GM12878 (cell line): Measurements from ENCODE around the gene KRT28. TPM values are rescaled to one million over a fixed set of nuclear protein-coding genes. Genes with fewer than 3 reads are reported as not detected.

ENCODE experiments used
- ATAC-seq: fragments of 200-7000 bp; cut with Tn5 transposase; 3 replicates; pipeline ENCODE4 v1.9.1; 2020; ENCODE audit warnings: mild to moderate bottlenecking, moderate library complexity
- BruUV-seq: library from RNA; stranded (reverse); fragments of 400-500 nt; replicated peaks from 2 replicates; lab custom pipeline; 2021; lab: Mats Ljungman, UMichigan
- CTCF ChIA-PET: fragments of 300-600 bp; sonication (Branson Sonifier 250); formaldehyde crosslinking; extraction: SDS; loops from one replicate; lab custom pipeline; 2021; ENCODE audit warnings: inconsistent platforms; lab: Yijun Ruan, JAX
- POLR2A ChIA-PET: fragments of 350-600 bp; formaldehyde crosslinking; extraction: SDS; loops from one replicate; lab custom pipeline; 2021; ENCODE audit warnings: inconsistent platforms; lab: Charles Lee
- RAD21 ChIA-PET: fragments of 300-600 bp; sonication (Branson Sonifier 250); formaldehyde crosslinking; loops from one replicate; lab custom pipeline; 2023; ENCODE audit warnings: antibody characterized with exemption; ENCODE audit not compliant: unreplicated experiment; lab: Charles Lee
- SMC1A ChIA-PET: fragments of 300-600 bp; sonication (Branson Sonifier 250); formaldehyde crosslinking; loops from one replicate; lab custom pipeline; 2023; ENCODE audit not compliant: unreplicated experiment, uncharacterized antibody; lab: Charles Lee
- DNase-seq: peaks from one replicate; pipeline ENCODE4 v3.0.0-alpha.2; 2011; ENCODE audit warnings: low read depth, low spot score
- FAIRE-seq: peaks from 3 replicates; lab custom pipeline; 2011; peaks lifted over from hg19 to GRCh38; lab: Jason Lieb, UNC
- H2AFZ ChIP-seq: 2 replicates; pipeline ENCODE4 v1.6.0; 2011; ENCODE audit warnings: low read depth, low read length, control low read depth; ENCODE audit not compliant: control insufficient read depth
- H3K27ac ChIP-seq: 2 replicates; pipeline ENCODE4 v1.5.1; 2011; ENCODE audit warnings: control low read depth; ENCODE audit not compliant: control insufficient read depth, insufficient read depth
- H3K27me3 ChIP-seq, 2 experiments: replicated peaks in 1 of 2; 2 replicates each; pipeline versions ENCODE4 v1.6.0 to v1.6.1; 2011; ENCODE audit warnings: low read length in 1 of 2; ENCODE audit not compliant: control insufficient read depth in 2 of 2, insufficient read depth in 2 of 2
- H3K36me3 ChIP-seq, 2 experiments: 2 replicates each; pipeline ENCODE4 v1.5.1; 2011; ENCODE audit warnings: low read length in 1 of 2; ENCODE audit not compliant: control insufficient read depth in 2 of 2, insufficient read depth in 2 of 2
- H3K4me1 ChIP-seq: 2 replicates; pipeline ENCODE4 v1.6.1; 2011; ENCODE audit warnings: mild to moderate bottlenecking, low read length, moderate library complexity, mixed read lengths; ENCODE audit not compliant: control insufficient read depth, insufficient read depth
- H3K4me2 ChIP-seq: 2 replicates; pipeline ENCODE4 v1.6.0; 2011; ENCODE audit warnings: control low read depth; ENCODE audit not compliant: control insufficient read depth, insufficient read depth
- H3K4me3 ChIP-seq: fragments of 200-600 bp; sonication (generic); 2 replicates; pipeline ENCODE4 v1.5.1; 2016
- H3K79me2 ChIP-seq: 2 replicates; pipeline ENCODE4 v1.6.0; 2011; ENCODE audit warnings: low read length; ENCODE audit not compliant: control insufficient read depth, insufficient read depth
- H3K9ac ChIP-seq: 2 replicates; pipeline ENCODE4 v1.8.0; 2011; ENCODE audit warnings: low read length, control low read depth, mixed read lengths; ENCODE audit not compliant: control insufficient read depth, insufficient read depth
- H3K9me3 ChIP-seq: replicated peaks from 3 replicates; pipeline ENCODE4 v1.5.1; 2011; ENCODE audit warnings: mild to moderate bottlenecking, low read length; ENCODE audit not compliant: control insufficient read depth, insufficient read depth
- H4K20me1 ChIP-seq: 2 replicates; pipeline ENCODE4 v1.6.0; 2011; ENCODE audit not compliant: control insufficient read depth, insufficient read depth
- ATF7 ChIP-seq: fragments of 450-650 bp; IDR thresholded peaks from 2 replicates; pipeline ENCODE4 v1.6.1; 2016; ENCODE audit warnings: low read depth, mild to moderate bottlenecking
- EP300 ChIP-seq, 2 experiments: fragments of 150-350 bp in 1 of 2; IDR thresholded peaks; 2 replicates each; pipeline ENCODE4 v1.6.1; 2011 to 2012; ENCODE audit warnings: low read depth in 2 of 2, low read length in 2 of 2, borderline replicate concordance in 1 of 2, improper control_type of control experiment in 1 of 2, inconsistent platforms in 1 of 2; ENCODE audit not compliant: control insufficient read depth in 1 of 2
- PKNOX1 ChIP-seq: fragments of 450-650 bp; IDR thresholded peaks from 2 replicates; pipeline ENCODE4 v1.6.1; 2016; ENCODE audit warnings: mild to moderate bottlenecking
- POLR2AphosphoS2 ChIP-seq: IDR thresholded peaks from 2 replicates; pipeline ENCODE4 v1.6.1; 2011; ENCODE audit warnings: low read depth, mild to moderate bottlenecking, low read length, improper control_type of control experiment, moderate library complexity
- POLR2AphosphoS5 ChIP-seq: IDR thresholded peaks from 2 replicates; pipeline ENCODE4 v1.6.1; 2011; ENCODE audit warnings: mild to moderate bottlenecking, low read length, inconsistent platforms
- RBBP5 ChIP-seq: fragments of 200-600 bp; sonication (generic); conservative IDR thresholded peaks from 2 replicates; pipeline ENCODE4 v1.6.1; 2016
- ZNF217 ChIP-seq: fragments of 450-650 bp; IDR thresholded peaks from 2 replicates; pipeline ENCODE4 v1.6.1; 2017; ENCODE audit warnings: antibody characterized with exemption, mild to moderate bottlenecking
- in situ Hi-C: fragments of 300-500 bp; cut with MboI; formaldehyde crosslinking; loops from 9 replicates; pipeline ENCODE4 v1.14.3; 2018; ENCODE audit warnings: mixed read lengths
- intact Hi-C: fragments of 100-400 bp; cut with micrococcal nuclease; formaldehyde crosslinking; loops from one replicate; pipeline ENCODE4 v1.14.2; 2022; ENCODE audit not compliant: unreplicated experiment
- polyA plus RNA-seq, 11 experiments: library from polyadenylated mRNA; depleted of rRNA in 4 of 11; unstranded in 6 of 11; stranded (reverse) in 5 of 11; fragments of >200 nt; fragmentation: Nextera tagmentation in 4 of 11; fragmentation: Illumina TruSeq in 1 of 11; extraction: Ambion mirVana in 4 of 11; extraction: Trizol in 1 of 11; gene quantifications; 1 replicate in 1 of 11; 2 replicates in 10 of 11; pipeline versions ENCODE4 v1.2.1 to v1.2.3, GENCODE V29; 2011 to 2016; ENCODE audit warnings: inconsistent platforms in 2 of 11, missing spikeins in 2 of 11, low read depth in 1 of 11
- total RNA-seq, 4 experiments: library from RNA; depleted of rRNA in 3 of 4; stranded (reverse); fragments of >200 nt in 3 of 4; fragmentation: Illumina TruSeq in 1 of 4; extraction: Trizol in 1 of 4; gene quantifications; 2 replicates each; pipeline versions ENCODE4 v1.2.1 to v1.2.3, GENCODE V29; 2013 to 2021

The KRT28 gene
- total and polyA plus RNA-seq, 10 of the 15 experiments (the other 5 are each of a cell fraction or from before 2014, with no cell fraction given): not detected

- Histone ChIP-seq H3K36me3 (peaks cover 0 to 7% of the 10 kb centered on the region in 2 experiments; a peak in 2 of 4 replicates), H2AFZ (no peak overlapping the region), H3K27me3 (no peaks in the 10 kb centered on the region), H3K4me1 (peaks cover 16% of the 10 kb centered on the region), H3K27ac (no peak overlapping the region), H4K20me1 (no peaks in the 10 kb centered on the region), H3K9me3 (no peaks in the 10 kb centered on the region), H3K4me2 (no peak overlapping the region), H3K9ac (no peak overlapping the region), H3K79me2 (peaks cover 5% of the 10 kb centered on the region), H3K4me3 (no peak overlapping the region)
- BruUV-seq: no TSS peak
- ChIA-PET RAD21 (no interaction called here), SMC1A (interaction anchor here (0.6 to 1.7 kb wide), 3 partner anchors 8 to 175 kb away, joined by 3 to 4 read pairs (median 3); no protein-coding TSS in a partner anchor), POLR2A (interaction anchor here (0.6 kb wide), 1 partner anchor 176 kb away, joined by 4 read pairs; no protein-coding TSS in a partner anchor), CTCF (no interaction called here)
- no peak for TF ChIP-seq EP300 (IDR thresholded peaks at IDR 0.05; ENCODE audit: borderline replicate concordance in 1 of 2, control insufficient read depth in 1 of 2, low read depth in 2 of 2, low read length in 2 of 2)
- TF ChIP-seq POLR2AphosphoS2: no peak
- no peak for TF ChIP-seq RBBP5
- no peak for TF ChIP-seq PKNOX1
- no peak for TF ChIP-seq ATF7
- TF ChIP-seq ZNF217: no peak
- TF ChIP-seq POLR2AphosphoS5: no peak
- intact Hi-C loops: no loop called here
- FAIRE-seq: no peak
- no peak for ATAC-seq
- in situ Hi-C loops: no loop called here
- no peak for DNase-seq
Observed at GRCh38 chr17:40821536-40821935, 21.8 kb upstream of the KRT28 start.
